Erythroblast (primary cell): ENCODE measurements around the gene DNPH1.

Source experiments
- DNase-seq, 2 experiments: peaks; one replicate each; lab custom pipeline; 2025; lab: John Stamatoyannopoulos, UW
- GATA1 ChIP-seq: IDR thresholded peaks from 2 replicates; pipeline ENCODE4 v1.6.1; 2011; ENCODE audit warnings: low read depth, mild to moderate bottlenecking, control low read depth, low read length, moderate library complexity
- POLR2A ChIP-seq: IDR thresholded peaks from 2 replicates; pipeline ENCODE4 v1.6.1; 2011; ENCODE audit warnings: mild to moderate bottlenecking, low read length

DNPH1 gene

GRCh38 chr6:43222418-43223059 is 6.7 kb downstream of the DNPH1 start:
- DNase-seq, result no peak

GRCh38 chr6:43221046-43221972 is 8.0 kb downstream of the DNPH1 start:
- no peak for DNase-seq
- TF ChIP-seq POLR2A (no peak), GATA1 (no peak)

More at GRCh38 chr6:43222418-43223059, 6.7 kb downstream of the DNPH1 start:
- TF ChIP-seq POLR2A, result no peak
- TF ChIP-seq GATA1, result no peak

GRCh38 chr6:43220439-43220951 is 8.8 kb downstream of the DNPH1 start:
- no peak for DNase-seq
- no peak for TF ChIP-seq POLR2A

GRCh38 chr6:43219814-43220213 is 9.5 kb downstream of the DNPH1 start:
- no peak for DNase-seq
- TF ChIP-seq GATA1, result no peak
- no peak for TF ChIP-seq POLR2A

GRCh38 chr6:43219119-43219518 is 10.2 kb downstream of the DNPH1 start:
- no peak for DNase-seq
- TF ChIP-seq POLR2A, result no peak
- no peak for TF ChIP-seq GATA1

- no peak for DNase-seq
- TF ChIP-seq POLR2A (no peak), GATA1 (no peak)
Observed at GRCh38 chr6:43217351-43217750, 11.9 kb downstream of the DNPH1 start.

- TF ChIP-seq POLR2A (no peak), GATA1 (no peak)
- DNase-seq, result no peak
Observed at GRCh38 chr6:43216200-43216599, 13.1 kb downstream of the DNPH1 start.

GRCh38 chr6:43215066-43215465 is 14.2 kb downstream of the DNPH1 start:
- TF ChIP-seq POLR2A (no peak), GATA1 (no peak)
- no peak for DNase-seq

- no peak for TF ChIP-seq POLR2A
- no peak for TF ChIP-seq GATA1
- no peak for DNase-seq
Observed at GRCh38 chr6:43213431-43213830, 15.8 kb downstream of the DNPH1 start.

GRCh38 chr6:43211955-43212354 is 17.3 kb downstream of the DNPH1 start:
- no peak for DNase-seq

GRCh38 chr6:43207286-43207685 is 22.0 kb downstream of the DNPH1 start:
- TF ChIP-seq POLR2A (no peak), GATA1 (no peak)
- DNase-seq, result no peak

More at GRCh38 chr6:43211955-43212354, 17.3 kb downstream of the DNPH1 start:
- TF ChIP-seq POLR2A, result no peak

- TF ChIP-seq GATA1 (no peak), POLR2A (no peak)
- DNase-seq, result no peak
Observed at GRCh38 chr6:43205849-43206248, 23.4 kb downstream of the DNPH1 start.

- DNase-seq, result no peak
- TF ChIP-seq POLR2A, result no peak
- no peak for TF ChIP-seq GATA1
Observed at GRCh38 chr6:43204271-43205105, 24.8 kb downstream of the DNPH1 start.
